DMS 273 treated with DMSO at 0.1 percent for 48 hours (cell line): ENCODE data around the gene SNX2.
A peak's percentile ranks its signal among the peaks of the same experiment; 100 is the strongest.
"Not testable (repeated sequence)": the region's sequence is repeated elsewhere in the genome, so short reads cannot be mapped to it uniquely, and the experiment has no call there.

Experiments
- DNase-seq: peaks from one replicate; lab custom pipeline; 2025; lab: John Stamatoyannopoulos, UW

The SNX2 gene

DNA sequence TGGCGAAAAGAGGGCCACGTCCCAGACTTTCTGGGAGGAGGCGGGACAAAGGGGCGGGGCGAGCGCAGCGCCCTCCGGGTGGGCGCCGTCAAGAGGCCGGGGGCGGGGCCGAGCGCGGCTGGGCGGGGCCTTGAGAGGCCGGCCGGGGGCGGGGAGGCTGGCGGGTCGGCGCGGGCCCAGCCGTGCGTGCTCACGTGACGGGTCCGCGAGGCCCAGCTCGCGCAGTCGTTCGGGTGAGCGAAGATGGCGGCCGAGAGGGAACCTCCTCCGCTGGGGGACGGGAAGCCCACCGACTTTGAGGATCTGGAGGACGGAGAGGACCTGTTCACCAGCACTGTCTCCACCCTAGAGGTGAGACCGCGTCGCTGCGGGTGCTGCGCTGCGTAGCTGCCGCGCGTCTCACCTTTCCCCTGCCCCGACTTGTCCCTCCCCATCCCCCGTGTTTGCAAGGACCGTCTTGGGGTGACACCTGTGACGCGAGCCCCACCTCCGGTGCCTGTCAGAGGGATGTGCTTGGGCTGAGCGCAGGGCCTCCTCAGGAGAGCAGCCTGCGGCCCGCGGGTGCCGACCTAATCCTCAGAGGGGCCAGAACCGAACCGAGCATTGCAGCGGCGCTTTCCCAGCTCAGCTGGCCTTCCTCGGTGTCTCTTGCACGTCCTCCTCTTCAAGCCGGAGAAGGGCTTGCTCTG lies at the start of gene SNX2:
TSS of gene SNX2 (plus strand) at position 220 of the 689 bp plus-strand sequence. CDS start at position 244, 24 bp downstream.
- DNase-seq = peak; percentile 62

DNA sequence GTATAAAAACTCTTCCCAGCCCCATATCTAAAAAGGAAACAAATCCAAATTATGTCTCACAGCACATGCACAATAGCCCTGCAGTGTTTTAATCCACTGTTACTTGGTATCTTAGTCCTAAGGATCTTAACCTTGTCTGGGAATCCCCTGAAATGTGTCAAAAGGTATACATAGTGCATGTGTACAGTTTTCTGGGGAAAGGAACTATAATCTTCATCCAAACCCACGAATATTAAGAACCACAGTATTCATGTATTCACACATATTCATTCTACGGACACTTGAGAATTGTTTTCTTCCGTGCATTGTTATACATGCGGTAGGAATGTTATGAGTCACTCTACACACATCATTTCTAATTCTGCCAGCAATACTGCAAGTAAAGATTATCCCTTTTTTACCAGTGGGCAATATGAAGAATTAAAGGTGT lies 47.8 kb upstream of the SNX2 start:
- DNase-seq = no peak

DNA sequence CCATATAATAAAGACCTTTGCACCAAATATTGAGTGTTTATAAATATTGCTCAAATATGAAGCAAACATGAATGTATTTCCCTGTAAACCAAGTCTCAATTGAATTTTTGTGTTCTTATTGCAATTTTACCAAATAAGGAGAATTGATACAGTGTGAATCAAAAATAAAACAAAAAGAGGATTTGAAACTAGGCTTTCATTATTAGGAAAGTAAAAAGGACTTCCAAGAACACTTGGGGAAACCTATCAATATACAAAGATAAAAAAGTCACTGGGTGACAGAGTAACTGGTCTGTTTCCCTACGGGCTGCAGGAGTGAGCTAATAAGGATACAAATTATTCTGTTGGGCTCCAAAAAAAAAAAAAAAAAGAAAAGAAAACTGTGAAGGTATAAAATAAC lies 44.8 kb upstream of the SNX2 start:
- DNase-seq = no peak

- no peak for DNase-seq
Measured at GRCh38 chr5:122730456-122730855, 44.4 kb upstream of the SNX2 start.

GRCh38 chr5:122736086-122736845 lies 38.6 kb upstream of the SNX2 start:
- DNase-seq = no peak

GRCh38 chr5:122738088-122738487 lies 36.8 kb upstream of the SNX2 start:
- DNase-seq = no peak

DNA sequence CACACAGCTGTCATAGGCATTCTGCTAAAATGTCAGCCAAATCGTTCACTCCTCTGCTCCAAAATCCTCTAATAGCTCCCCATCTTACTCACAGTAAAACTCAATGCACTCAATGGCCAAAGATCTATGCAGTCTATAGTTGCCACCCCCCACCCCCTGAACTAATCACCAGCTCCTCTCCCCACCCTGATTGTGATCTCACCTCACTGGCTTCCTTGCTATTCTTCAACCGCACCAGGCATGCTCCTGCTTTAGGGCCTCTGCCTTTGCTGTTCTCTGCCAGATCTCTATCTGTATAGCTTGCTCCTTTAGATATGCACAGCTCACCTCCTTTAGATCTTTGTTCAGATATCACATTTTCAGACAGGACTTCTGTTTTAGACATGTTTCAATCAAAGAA lies 33.2 kb upstream of the SNX2 start:
- DNase-seq = no peak

DNA sequence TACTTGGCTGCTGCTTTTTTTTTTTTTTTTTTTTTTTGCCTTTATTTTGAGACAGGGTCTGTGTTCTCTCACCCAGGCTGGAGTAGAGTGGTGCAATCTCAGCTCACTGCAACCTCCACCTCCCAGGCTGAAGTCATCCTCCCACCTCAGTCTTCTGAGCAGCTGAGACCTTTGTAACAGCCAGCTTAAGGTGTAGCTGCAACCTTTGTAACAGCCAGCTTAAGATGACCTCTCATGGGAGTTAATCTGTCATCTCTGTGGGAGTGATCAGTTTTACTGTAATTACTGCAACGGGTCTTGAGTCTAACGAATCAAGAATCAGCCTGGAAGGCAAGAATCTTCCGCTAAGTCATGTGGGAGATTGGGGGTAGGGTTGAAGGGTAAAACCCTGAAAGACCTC lies 31.6 kb upstream of the SNX2 start:
- no peak for DNase-seq

DNA sequence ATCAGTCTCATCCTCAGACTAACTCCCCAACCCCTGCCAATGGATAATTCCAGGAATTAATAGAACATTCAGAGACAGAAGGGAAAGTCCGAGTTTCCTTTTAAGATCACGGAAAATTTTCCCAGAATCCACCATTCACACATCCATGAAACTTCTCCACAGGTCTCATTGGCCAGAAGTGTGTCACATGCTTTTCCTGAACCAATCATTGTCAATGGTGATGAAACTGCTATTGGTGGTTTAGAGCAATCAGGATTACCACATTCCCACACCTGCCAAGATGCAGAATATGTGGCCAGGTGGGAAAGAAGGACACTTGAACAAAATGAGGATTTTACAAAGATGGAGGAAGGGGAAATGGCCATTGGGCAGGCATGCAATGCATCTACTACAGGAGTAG lies 29.3 kb upstream of the SNX2 start:
- no peak for DNase-seq

- no peak for DNase-seq
Measured at GRCh38 chr5:122749886-122750285, 25.0 kb upstream of the SNX2 start.

- DNase-seq = no peak
Measured at GRCh38 chr5:122751293-122751782, 23.5 kb upstream of the SNX2 start.

DNA sequence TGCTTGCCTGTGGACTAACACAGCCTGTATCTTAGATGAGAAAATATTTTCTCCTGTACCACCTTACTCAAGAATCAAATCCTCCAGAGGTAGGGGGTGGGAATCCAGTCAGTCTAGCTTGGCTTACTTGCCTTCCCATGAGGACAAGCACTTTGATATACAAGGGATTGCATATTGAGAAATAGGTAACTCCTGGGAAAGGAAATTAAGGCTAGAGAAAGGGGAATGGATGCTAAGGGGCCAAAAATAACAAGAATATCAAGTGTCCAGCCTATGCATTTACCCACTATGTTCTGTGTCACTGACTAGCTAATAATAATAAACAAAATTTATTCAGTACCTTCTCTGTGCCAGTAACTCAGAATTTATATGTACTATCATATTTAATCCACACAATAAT lies 21.4 kb upstream of the SNX2 start:
- DNase-seq = no peak

DNA sequence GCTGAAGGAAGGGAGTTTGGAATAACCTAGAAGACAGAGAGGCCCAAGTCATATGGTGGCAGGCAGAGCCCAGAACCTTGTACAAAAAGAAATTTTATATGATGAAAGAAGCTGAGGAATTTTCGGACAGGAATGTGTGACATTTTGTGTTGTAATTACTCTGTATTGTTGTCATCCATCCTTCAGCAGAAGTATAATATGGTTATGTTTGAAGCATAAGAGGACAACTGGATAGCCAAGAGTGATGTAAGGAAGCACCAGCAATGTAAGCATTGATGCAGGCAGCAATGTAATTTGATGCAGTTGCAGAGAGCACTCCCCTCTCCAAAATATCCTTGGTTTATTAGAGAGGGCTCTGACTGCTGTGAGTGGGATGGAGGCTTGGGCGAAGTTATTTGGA lies 19.1 kb upstream of the SNX2 start:
- no peak for DNase-seq

DNA sequence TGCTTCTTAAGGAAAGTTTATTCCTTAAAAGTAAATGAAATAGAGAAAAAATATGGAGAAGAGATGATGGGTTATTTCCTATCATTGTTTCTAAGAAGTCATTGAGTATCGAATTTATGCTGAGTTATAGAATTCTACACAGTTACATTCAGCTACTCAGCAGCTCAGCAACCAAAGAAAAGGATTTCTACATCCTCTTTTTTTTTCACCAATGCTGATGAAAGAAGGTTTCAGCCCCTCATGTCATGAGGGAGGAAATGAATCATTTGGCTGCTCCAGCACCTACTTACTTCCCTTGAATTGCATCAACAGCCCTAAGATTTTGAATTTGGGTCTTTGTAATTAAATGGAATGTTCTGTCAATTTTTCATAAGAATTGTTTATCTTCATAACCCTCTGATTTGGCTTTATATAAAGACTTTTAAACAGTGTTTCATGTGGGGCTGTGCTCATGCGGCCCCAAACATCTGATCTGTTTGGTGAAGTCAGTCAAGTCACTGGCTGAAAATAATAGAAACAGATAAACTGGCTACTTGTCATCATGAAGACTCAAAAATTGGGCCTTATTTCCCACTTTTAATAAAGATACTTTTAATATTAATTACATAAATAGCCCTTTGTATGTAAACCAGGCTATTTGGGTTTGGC lies 18.5 kb upstream of the SNX2 start:
- no peak for DNase-seq

GRCh38 chr5:122757285-122757684 lies 17.6 kb upstream of the SNX2 start:
- no peak for DNase-seq

GRCh38 chr5:122759241-122760070 lies 15.4 kb upstream of the SNX2 start:
- no peak for DNase-seq

DNA sequence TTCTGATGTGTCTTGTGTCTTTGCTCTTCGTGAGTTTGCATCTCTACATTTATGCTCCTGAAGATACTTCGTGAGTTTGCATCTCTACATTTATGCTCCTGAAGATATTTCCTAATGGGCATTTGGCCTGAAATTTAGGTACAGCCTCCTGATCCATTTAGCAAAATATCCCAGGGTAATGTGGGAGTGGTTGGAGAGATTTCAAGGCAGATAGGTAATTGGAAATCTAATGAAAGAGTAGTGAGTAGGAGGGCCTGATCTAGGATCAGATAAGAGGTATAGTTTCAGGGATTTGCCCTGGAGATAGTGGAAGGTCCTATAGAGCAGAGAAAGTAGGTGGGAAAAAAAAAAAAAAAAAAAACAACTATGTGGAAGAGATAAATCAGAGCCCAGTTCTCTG lies 14.6 kb upstream of the SNX2 start:
- no peak for DNase-seq

DNA sequence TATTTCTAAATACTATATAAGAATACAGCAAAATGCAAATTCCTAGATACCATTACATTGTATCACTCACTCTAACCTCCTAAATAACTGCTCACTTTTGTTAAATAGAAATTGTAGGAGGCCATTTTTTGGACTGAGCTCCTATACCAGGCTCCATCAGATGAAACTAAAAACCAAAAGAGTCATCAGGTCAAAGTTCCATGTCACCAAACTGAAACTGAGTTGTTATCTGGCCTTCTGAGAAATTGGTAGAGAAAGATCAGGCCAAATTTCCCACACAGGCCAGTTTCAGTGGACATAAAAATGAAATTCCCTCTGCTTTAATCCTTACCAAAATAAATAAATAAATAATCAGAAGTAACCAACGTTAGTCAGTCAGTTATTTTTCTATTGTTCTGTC lies 13.8 kb upstream of the SNX2 start:
- DNase-seq = no peak

DNA sequence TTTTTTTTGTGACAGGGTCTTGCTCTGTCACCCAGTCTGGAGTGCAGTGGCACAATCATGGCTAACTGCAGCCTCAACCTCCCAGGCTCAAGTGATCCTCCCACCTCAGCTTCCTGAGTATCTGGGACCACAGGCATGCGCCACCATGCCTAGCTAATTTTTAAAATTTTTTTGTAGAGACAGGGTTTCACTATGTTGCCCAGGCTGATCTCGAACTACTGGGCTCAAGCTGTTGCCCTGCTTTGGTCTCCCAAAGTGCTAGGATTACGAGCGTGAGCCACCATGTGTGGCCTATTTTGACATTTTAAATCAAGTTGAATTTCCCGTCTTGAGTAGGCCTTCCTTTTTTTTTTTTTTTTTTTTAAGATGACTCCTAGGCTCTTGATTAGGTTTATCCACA lies 13.0 kb upstream of the SNX2 start:
- DNase-seq = not testable (repeated sequence)

GRCh38 chr5:122766130-122766529 lies 8.8 kb upstream of the SNX2 start:
- DNase-seq = no peak

DNA sequence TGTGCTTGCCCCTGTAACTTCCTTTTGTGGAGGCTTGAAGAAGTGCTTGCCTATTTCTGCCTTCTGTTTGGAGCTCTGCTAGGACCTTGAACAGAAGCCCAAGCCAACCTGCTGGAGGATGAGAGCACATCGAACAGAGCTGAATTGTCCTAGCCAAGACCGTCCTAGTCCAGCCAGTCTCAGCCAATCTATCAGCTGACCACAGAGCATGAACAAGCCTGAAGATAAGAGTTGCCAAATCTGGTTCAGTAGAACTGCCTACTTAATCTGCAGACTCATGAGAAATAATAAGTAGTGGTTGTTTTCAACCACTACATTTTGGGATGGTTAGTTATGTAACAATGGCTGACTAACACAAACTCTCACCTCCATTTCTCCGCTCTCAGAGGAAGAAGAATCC lies 4.4 kb upstream of the SNX2 start:
- no peak for DNase-seq

- no peak for DNase-seq
Measured at GRCh38 chr5:122772446-122772845, 2.4 kb upstream of the SNX2 start.
